ENCODE measurements around the gene TBCB. TPM values are rescaled to one million over a fixed set of nuclear protein-coding genes. Genes with fewer than 3 reads are reported as not detected.

TBCB gene
- total and polyA plus RNA-seq, 9 donors: 94.3 to 175 (median 144) TPM

DNA sequence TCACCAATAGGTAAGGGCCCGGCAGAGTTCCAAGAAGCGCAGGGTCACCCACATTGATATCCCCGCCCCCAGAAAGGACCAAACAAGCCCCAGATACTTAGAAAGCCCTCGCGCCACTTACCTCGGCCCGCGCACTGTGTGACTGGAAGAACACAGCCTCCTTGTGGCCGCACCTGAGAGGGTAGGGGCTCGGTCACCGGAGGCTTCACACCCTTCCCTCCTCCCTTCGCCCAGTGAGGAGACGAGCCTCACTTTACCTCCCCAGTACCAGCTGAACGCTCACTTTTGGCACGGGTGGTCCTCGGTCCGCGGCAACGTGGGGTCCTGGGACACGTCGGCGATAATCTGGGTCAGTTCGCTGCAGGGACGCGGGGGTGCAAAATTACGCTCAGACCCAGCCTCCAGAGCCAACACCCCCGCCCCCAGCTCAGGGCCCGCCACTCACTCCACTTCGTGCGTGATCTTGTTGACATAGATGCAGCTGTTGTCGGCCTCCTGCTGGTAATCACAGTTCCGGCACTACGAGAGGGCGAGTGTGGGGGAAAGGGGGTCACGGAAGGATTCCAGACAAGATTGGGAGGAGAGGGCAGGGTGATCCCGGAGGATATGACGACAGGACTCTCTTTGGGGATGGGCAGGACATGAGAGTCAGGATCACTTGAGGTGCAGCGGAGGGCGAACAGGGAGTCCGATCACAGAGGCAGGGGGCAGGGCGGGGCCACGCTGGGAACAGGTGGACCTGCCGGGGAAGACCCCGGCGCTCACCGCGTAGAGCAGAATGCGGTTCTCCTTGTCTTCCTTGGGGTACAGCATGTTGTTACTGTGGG lies 1.2 kb upstream of the TBCB start:
- Histone ChIP-seq H3K36me3 (no peaks in the 10 kb centered on the region), H3K27ac (peak overlapping the region; percentile 65 to 82), H3K4me3 (peak overlapping the region; percentile 64), H3K27me3 (no peaks in the 10 kb centered on the region), H3K4me1 (ENCODE audit: insufficient read depth) (peaks cover 12% of the 10 kb centered on the region), H3K9me3 (no peaks in the 10 kb centered on the region)
- intact Hi-C loops (cut with DNase I): loop anchor here in 2 of 4 donors (2.0 kb wide), 2 partner anchors 59 to 117 kb away; partner anchors contain the start of genes THAP8 (in 1 of the 2) and WDR62 (in 1 of the 2)
- TF ChIP-seq EP300 (IDR thresholded peaks at IDR 0.05) (no peak), POLR2A (IDR thresholded peaks at IDR 0.05) (no peak)
- TF ChIP-seq, protein P1, sequence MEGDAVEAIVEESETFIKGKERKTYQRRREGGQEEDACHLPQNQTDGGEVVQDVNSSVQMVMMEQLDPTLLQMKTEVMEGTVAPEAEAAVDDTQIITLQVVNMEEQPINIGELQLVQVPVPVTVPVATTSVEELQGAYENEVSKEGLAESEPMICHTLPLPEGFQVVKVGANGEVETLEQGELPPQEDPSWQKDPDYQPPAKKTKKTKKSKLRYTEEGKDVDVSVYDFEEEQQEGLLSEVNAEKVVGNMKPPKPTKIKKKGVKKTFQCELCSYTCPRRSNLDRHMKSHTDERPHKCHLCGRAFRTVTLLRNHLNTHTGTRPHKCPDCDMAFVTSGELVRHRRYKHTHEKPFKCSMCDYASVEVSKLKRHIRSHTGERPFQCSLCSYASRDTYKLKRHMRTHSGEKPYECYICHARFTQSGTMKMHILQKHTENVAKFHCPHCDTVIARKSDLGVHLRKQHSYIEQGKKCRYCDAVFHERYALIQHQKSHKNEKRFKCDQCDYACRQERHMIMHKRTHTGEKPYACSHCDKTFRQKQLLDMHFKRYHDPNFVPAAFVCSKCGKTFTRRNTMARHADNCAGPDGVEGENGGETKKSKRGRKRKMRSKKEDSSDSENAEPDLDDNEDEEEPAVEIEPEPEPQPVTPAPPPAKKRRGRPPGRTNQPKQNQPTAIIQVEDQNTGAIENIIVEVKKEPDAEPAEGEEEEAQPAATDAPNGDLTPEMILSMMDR (IDR thresholded peaks at IDR 0.05): no peak
- peak; percentile 50 to 69 (median 54) for DNase-seq
- 3 to 4% (median 4%) methylated on average over 48 of the region's 48 CpGs for WGBS, 3 donors

GRCh38 chr19:36114721-36115452 lies 381 bp upstream of the TBCB start, which contains the start of gene POLR2I:
TSS of gene POLR2I (minus strand) at chr19:36114875. CDS start at chr19:36114856, 19 bp downstream.
- peaks cover 12% of the 10 kb centered on the region for H3K4me1 ChIP-seq (ENCODE audit: insufficient read depth)
- WGBS, 3 donors: 0 to 1% (median 0%) methylated on average over 54 to 60 of the region's 60 CpGs
- TF ChIP-seq, protein P1 (IDR thresholded peaks at IDR 0.05): peak in 1 of 3 donors; percentile 10
- TF ChIP-seq EP300 (IDR thresholded peaks at IDR 0.05): no peak
- TF ChIP-seq POLR2A (IDR thresholded peaks at IDR 0.05): peak; percentile 82
- no peaks in the 10 kb centered on the region for H3K9me3 ChIP-seq
- no peaks in the 10 kb centered on the region for H3K36me3 ChIP-seq
- DNase-seq: peak; percentile 99 to 100 (median 99)
- peak within 1 kb of the TSS; percentile 65 to 82 for H3K27ac ChIP-seq
- H3K4me3 ChIP-seq: peak within 1 kb of the TSS; percentile 64
- intact Hi-C loops (cut with DNase I): loop anchor here in 2 of 4 donors (2.0 kb wide), 2 partner anchors 60 to 118 kb away; partner anchors contain the start of genes THAP8 (in 1 of the 2) and WDR62 (in 1 of the 2)
- H3K27me3 ChIP-seq: no peaks in the 10 kb centered on the region

DNA sequence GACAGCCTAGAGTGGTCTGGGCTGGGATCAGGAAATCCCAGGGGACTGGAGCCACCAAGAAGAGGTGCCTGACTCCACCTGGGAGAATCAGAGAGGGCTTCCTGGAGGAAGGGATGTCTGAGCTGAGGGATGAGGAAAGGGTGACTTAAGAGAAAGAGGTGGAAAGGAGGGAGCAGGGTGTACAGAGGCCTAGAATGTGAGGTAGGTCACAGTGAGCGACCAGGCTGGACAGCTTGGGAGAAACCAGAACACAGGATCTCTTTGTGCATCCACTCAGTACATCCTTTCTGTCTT lies 1.0 kb downstream of the TBCB start:
- H3K4me3 ChIP-seq: peak overlapping the region; percentile 64
- H3K9me3 ChIP-seq: no peaks in the 10 kb centered on the region
- H3K4me1 ChIP-seq (ENCODE audit: insufficient read depth): peaks cover 12% of the 10 kb centered on the region
- DNase-seq: no peak
- H3K27ac ChIP-seq: peak overlapping the region in 1 of 2 donors; percentile 82
- no peaks in the 10 kb centered on the region for H3K27me3 ChIP-seq
- WGBS, 3 donors: 86 to 100% (median 91%) methylated on average over 1 of the region's 1 CpG
- TF ChIP-seq POLR2A (IDR thresholded peaks at IDR 0.05) (no peak), EP300 (IDR thresholded peaks at IDR 0.05) (no peak)
- TF ChIP-seq, protein P1 (IDR thresholded peaks at IDR 0.05): no peak
- no peaks in the 10 kb centered on the region for H3K36me3 ChIP-seq
- intact Hi-C loops (cut with DNase I): no loop called here

- Histone ChIP-seq H3K36me3 (no peaks in the 10 kb centered on the region), H3K9me3 (no peaks in the 10 kb centered on the region), H3K27ac (no peak overlapping the region), H3K4me1 (ENCODE audit: insufficient read depth) (peaks cover 7% of the 10 kb centered on the region), H3K27me3 (no peaks in the 10 kb centered on the region), H3K4me3 (no peak overlapping the region)
- WGBS, 3 donors: 87 to 90% (median 87%) methylated on average over 26 of the region's 26 CpGs
- TF ChIP-seq, protein P1 (IDR thresholded peaks at IDR 0.05): no peak
- TF ChIP-seq EP300 (IDR thresholded peaks at IDR 0.05): no peak
- no peak for DNase-seq
- intact Hi-C loops (cut with DNase I): no loop called here
Measured at GRCh38 chr19:36120092-36120983, 5.1 kb downstream of the TBCB start.

Data from ovary (tissue), 9 donors.